H1 (cell line): ENCODE results near the gene B3GNT2. TPM values are rescaled to one million over a fixed set of nuclear protein-coding genes. Genes with fewer than 3 reads are reported as not detected.

Experiments used
- CTCF ChIA-PET: fragments of 300-600 bp; sonication (Branson Sonifier 250); formaldehyde crosslinking; loops from one replicate; lab custom pipeline; 2021; ENCODE audit not compliant: partially characterized antibody; lab: Charles Lee
- POLR2A ChIA-PET: fragments of 300-600 bp; sonication (Branson Sonifier 250); formaldehyde crosslinking; loops from one replicate; lab custom pipeline; 2021; ENCODE audit warnings: inconsistent platforms; ENCODE audit not compliant: partially characterized antibody; lab: Charles Lee
- DNase-seq, 2 experiments: peaks; one replicate each; pipeline versions ENCODE4 v3.0.0 to v3.0.0-alpha.2; 2010 to 2022; ENCODE audit warnings: low spot score in 2 of 2, low read depth in 1 of 2, mixed read lengths in 1 of 2
- FAIRE-seq: peaks from 2 replicates; lab custom pipeline; 2011; peaks lifted over from hg19 to GRCh38; lab: Jason Lieb, UNC
- H2AFZ ChIP-seq: 2 replicates; pipeline ENCODE4 v1.8.1; 2012; ENCODE audit warnings: low read length, inconsistent platforms
- H2AK5ac ChIP-seq: 2 replicates; pipeline ENCODE4 v1.6.1; 2013; ENCODE audit warnings: low read depth, low read length
- H2BK120ac ChIP-seq: replicated peaks from 2 replicates; pipeline ENCODE3; 2013; ENCODE audit warnings: low read depth, low read length, inconsistent platforms
- H2BK12ac ChIP-seq: 2 replicates; pipeline ENCODE4 v1.6.1; 2013; ENCODE audit warnings: low read depth, low read length
- H2BK15ac ChIP-seq: 2 replicates; pipeline ENCODE4 v1.6.1; 2013; ENCODE audit warnings: low read length
- H2BK20ac ChIP-seq: 2 replicates; pipeline ENCODE4 v1.6.1; 2013; ENCODE audit warnings: low read length
- H2BK5ac ChIP-seq: 2 replicates; pipeline ENCODE4 v1.6.1; 2013; ENCODE audit warnings: low read depth, low read length
- H3K14ac ChIP-seq: 2 replicates; pipeline ENCODE4 v1.6.1; 2013; ENCODE audit warnings: inconsistent platforms; ENCODE audit not compliant: insufficient read length
- H3K18ac ChIP-seq: 2 replicates; pipeline ENCODE4 v1.6.1; 2013; ENCODE audit warnings: low read length; ENCODE audit errors: extremely low read depth
- H3K23ac ChIP-seq: 2 replicates; pipeline ENCODE4 v1.6.1; 2013; ENCODE audit warnings: inconsistent platforms; ENCODE audit not compliant: insufficient read length
- H3K23me2 ChIP-seq: 2 replicates; pipeline ENCODE4 v1.6.1; 2013; ENCODE audit warnings: low read depth, low read length
- H3K27ac ChIP-seq: 2 replicates; pipeline ENCODE4 v1.6.1; 2011; ENCODE audit warnings: low read depth, low read length, inconsistent platforms
- H3K27me3 ChIP-seq, 4 experiments: replicated peaks in 1 of 4; 1 replicate in 1 of 4; 2 replicates in 3 of 4; pipeline versions ENCODE4 v1.6.1 to v1.8.1; 2011 to 2013; ENCODE audit warnings: low read length in 3 of 4, mild to moderate bottlenecking in 3 of 4, inconsistent platforms in 2 of 4, mixed read lengths in 2 of 4, moderate library complexity in 1 of 4; ENCODE audit not compliant: control insufficient read depth in 3 of 4, insufficient read depth in 3 of 4; ENCODE audit errors: extremely low read depth in 1 of 4
- H3K36me3 ChIP-seq, 4 experiments: 2 replicates each; pipeline versions ENCODE4 v1.6.1 to v1.8.1; 2011 to 2013; ENCODE audit warnings: mild to moderate bottlenecking in 4 of 4, low read length in 3 of 4, moderate library complexity in 2 of 4, control low read depth in 1 of 4, inconsistent platforms in 1 of 4; ENCODE audit not compliant: insufficient read depth in 4 of 4, control insufficient read depth in 2 of 4
- H3K4ac ChIP-seq: replicated peaks from 2 replicates; pipeline ENCODE3; 2013; ENCODE audit warnings: low read length, low read depth, mixed read lengths, inconsistent platforms; ENCODE audit not compliant: insufficient read length
- H3K4me1 ChIP-seq, 4 experiments: replicated peaks in 1 of 4; 1 replicate in 1 of 4; 2 replicates in 3 of 4; pipeline versions ENCODE4 v1.6.1 to v1.8.1; 2011 to 2013; ENCODE audit warnings: low read length in 3 of 4, inconsistent platforms in 2 of 4, mixed read lengths in 1 of 4; ENCODE audit not compliant: insufficient read depth in 4 of 4, control insufficient read depth in 3 of 4
- H3K4me2 ChIP-seq, 2 experiments: 2 replicates each; pipeline versions ENCODE4 v1.6.1 to v1.8.1; 2011 to 2013; ENCODE audit warnings: low read depth in 2 of 2, low read length in 2 of 2, control low read depth in 1 of 2, inconsistent platforms in 1 of 2, mild to moderate bottlenecking in 1 of 2; ENCODE audit not compliant: insufficient read depth in 1 of 2
- H3K4me3 ChIP-seq, 4 experiments: fragments of 200-600, 300-600 bp in 1 of 4; sonication (generic), shearing (Covaris generic), sonication (Bioruptor Twin) in 1 of 4; 2 replicates each; pipeline versions ENCODE4 v1.5.1 to v1.8.1; 2011 to 2016; ENCODE audit warnings: low read length in 4 of 4, low read depth in 3 of 4, control low read depth in 2 of 4, inconsistent platforms in 2 of 4, mild to moderate bottlenecking in 2 of 4, mixed read lengths in 1 of 4, moderate library complexity in 1 of 4; ENCODE audit not compliant: insufficient read depth in 2 of 4; ENCODE audit errors: extremely low read depth in 1 of 4
- H3K56ac ChIP-seq: replicated peaks from 2 replicates; pipeline ENCODE3; 2013; ENCODE audit warnings: low read depth, mild to moderate bottlenecking, mixed read lengths, low read length, inconsistent platforms; ENCODE audit not compliant: insufficient read length
- H3K79me1 ChIP-seq: 2 replicates; pipeline ENCODE4 v1.6.1; 2013; ENCODE audit warnings: low read depth, low read length, control low read depth
- H3K79me2 ChIP-seq, 2 experiments: 2 replicates each; pipeline versions ENCODE4 v1.6.1 to v1.8.1; 2012 to 2013; ENCODE audit warnings: low read length in 2 of 2, mild to moderate bottlenecking in 2 of 2, inconsistent platforms in 1 of 2; ENCODE audit not compliant: insufficient read depth in 2 of 2, control insufficient read depth in 1 of 2
- H3K9ac ChIP-seq, 4 experiments: replicated peaks in 1 of 4; 1 replicate in 1 of 4; 2 replicates in 3 of 4; pipeline versions ENCODE4 v1.6.1 to v1.8.1; 2011 to 2013; ENCODE audit warnings: low read depth in 3 of 4, low read length in 3 of 4, control low read depth in 2 of 4, mild to moderate bottlenecking in 2 of 4, moderate library complexity in 2 of 4, inconsistent platforms in 1 of 4; ENCODE audit errors: extremely low read depth in 1 of 4
- H3K9me3 ChIP-seq, 2 experiments: 2 replicates each; pipeline versions ENCODE4 v1.6.1 to v1.8.1; 2012 to 2013; ENCODE audit warnings: mild to moderate bottlenecking in 2 of 2, moderate library complexity in 2 of 2, control low read depth in 1 of 2, inconsistent platforms in 1 of 2, low read depth in 1 of 2, low read length in 1 of 2, mixed read lengths in 1 of 2; ENCODE audit not compliant: insufficient read depth in 2 of 2
- H4K20me1 ChIP-seq, 2 experiments: replicated peaks in 1 of 2; 2 replicates each; pipeline versions ENCODE3 to v1.8.1; 2011 to 2013; ENCODE audit warnings: inconsistent platforms in 2 of 2, low read length in 2 of 2, mild to moderate bottlenecking in 1 of 2; ENCODE audit not compliant: insufficient read depth in 2 of 2, control insufficient read depth in 1 of 2
- H4K5ac ChIP-seq: 2 replicates; pipeline ENCODE4 v1.6.1; 2013; ENCODE audit warnings: low read length, low read depth, mixed read lengths, inconsistent platforms; ENCODE audit not compliant: insufficient read length
- H4K8ac ChIP-seq: 2 replicates; pipeline ENCODE4 v1.8.0; 2013; ENCODE audit warnings: mild to moderate bottlenecking, moderate library complexity, low read length, inconsistent platforms; ENCODE audit not compliant: insufficient read depth; ENCODE audit errors: extremely low read depth
- H4K91ac ChIP-seq: replicated peaks from 2 replicates; pipeline ENCODE3; 2013; ENCODE audit warnings: low read length, mixed read lengths, inconsistent platforms; ENCODE audit not compliant: insufficient read length
- CBX5 ChIP-seq: fragments of 300-800, 300-1000 bp; sonication (generic); IDR thresholded peaks from 2 replicates; pipeline ENCODE4 v1.7.1; 2016; ENCODE audit warnings: antibody characterized with exemption, low read length, low read depth
- CEBPB ChIP-seq: IDR thresholded peaks from 2 replicates; pipeline ENCODE4 v1.6.1; 2012; ENCODE audit warnings: low read depth, low read length
- EP300 ChIP-seq, 2 experiments: IDR thresholded peaks; 1 replicate in 1 of 2; 2 replicates in 1 of 2; pipeline ENCODE4 v1.6.1; 2011 to 2012; ENCODE audit warnings: low read depth in 2 of 2, low read length in 2 of 2, mild to moderate bottlenecking in 2 of 2, borderline replicate concordance in 1 of 2, inconsistent platforms in 1 of 2, moderate library complexity in 1 of 2
- PHF8 ChIP-seq: fragments of 200-600 bp; sonication (generic); conservative IDR thresholded peaks from 2 replicates; pipeline ENCODE4 v1.7.1; 2012; ENCODE audit warnings: low read depth, mild to moderate bottlenecking, inconsistent platforms, low read length, moderate library complexity
- RAD21 ChIP-seq, 2 experiments: IDR thresholded peaks in 1 of 2; conservative IDR thresholded peaks in 1 of 2; 2 replicates each; pipeline ENCODE4 v1.6.1; 2011; ENCODE audit warnings: low read depth in 2 of 2, low read length in 2 of 2, improper control_type of control experiment in 1 of 2, inconsistent platforms in 1 of 2, mild to moderate bottlenecking in 1 of 2, moderate library complexity in 1 of 2
- RFX5 ChIP-seq: IDR thresholded peaks from 2 replicates; pipeline ENCODE4 v1.6.1; 2011; ENCODE audit warnings: low read depth, low read length, improper control_type of control experiment, borderline replicate concordance
- USF2 ChIP-seq: IDR thresholded peaks from 2 replicates; pipeline ENCODE4 v1.6.1; 2011; ENCODE audit warnings: low read length, improper control_type of control experiment
- YY1 ChIP-seq: IDR thresholded peaks from 2 replicates; pipeline ENCODE4 v1.6.1; 2011; ENCODE audit warnings: low read depth, mild to moderate bottlenecking, low read length
- WGBS, 2 experiments: shearing (Covaris generic) in 1 of 2; methylation state at CpG; one replicate each; pipeline versions ENCODE4 v1.1.6 to v1.1.7; 2013 to 2015; ENCODE audit warnings: low lambda C conversion rate in 2 of 2, mixed read lengths in 2 of 2, inconsistent platforms in 1 of 2, low coverage in 1 of 2, missing lambda C conversion rate in 1 of 2; ENCODE audit not compliant: insufficient replicate concordance in 2 of 2, insufficient coverage in 1 of 2, insufficient read length in 1 of 2; ENCODE audit errors: extremely low coverage in 1 of 2, missing lambda C conversion rate in 1 of 2; 5-methylcytosine and 5-hydroxymethylcytosine counted together
- polyA plus RNA-seq, 7 experiments: library from polyadenylated mRNA; depleted of rRNA in 3 of 7; stranded (reverse) in 5 of 7; unstranded in 2 of 7; fragments of >200 nt in 5 of 7; fragments of 200-250 nt in 2 of 7; gene quantifications; 1 replicate in 5 of 7; 2 replicates in 1 of 7; 4 replicates in 1 of 7; pipeline versions ENCODE4 v1.2.1 to v1.2.3, GENCODE V29; 2011 to 2013; ENCODE audit warnings: missing spikeins in 2 of 7, mixed read lengths in 2 of 7
- total RNA-seq: library from RNA; stranded (reverse); fragmentation: NEBNext Ultra II Directional; extraction: Animal tissue kit (Norgen Biotek cat#: 25700); gene quantifications from 2 replicates; pipeline ENCODE4 v1.2.1, GENCODE V29; 2021

The B3GNT2 gene
- total and polyA plus RNA-seq, 2 of the 8 experiments (the other 6 are each of a cell fraction or from before 2014, with no cell fraction given), result 20.1 to 40.8 TPM

GRCh38 chr2:62202019-62202722, 6.3 kb downstream of the B3GNT2 start:
- Histone ChIP-seq H3K14ac (no peak overlapping the region), H4K91ac (no peak overlapping the region), H3K36me3 (no peaks in the 10 kb centered on the region), H3K79me1 (peaks cover 12% of the 10 kb centered on the region), H3K18ac (0 out of 2 replicates have a peak overlapping the region, but pooled peaks have one; percentile 1), H2BK120ac (no peak overlapping the region), H3K27me3 (no peaks in the 10 kb centered on the region), H2BK12ac (no peak overlapping the region), H3K4me2 (peak overlapping the region in 1 of 2 experiments; percentile 32; a peak in 2 of 4 replicates), H3K79me2 (peaks cover 88 to 100% of the 10 kb centered on the region in 2 experiments), H3K9me3 (no peaks in the 10 kb centered on the region), H4K8ac (no peak overlapping the region), H2AK5ac (0 out of 2 replicates have a peak overlapping the region, but pooled peaks have one; percentile 6), H3K23me2 (no peaks in the 10 kb centered on the region), H3K4ac (no peak overlapping the region), H4K20me1 (peaks cover 48 to 53% of the 10 kb centered on the region in 2 experiments), H2BK15ac (no peak overlapping the region), H3K9ac (no peak overlapping the region), H3K23ac (peak overlapping the region; percentile 56), H2AFZ (no peak overlapping the region), H3K4me1 (peaks cover 1 to 24% (median 19%) of the 10 kb centered on the region in 4 experiments), H2BK5ac (peak overlapping the region; percentile 7; the same call in 1 of the 2 replicates), H2BK20ac (no peak overlapping the region), H3K4me3 (no peak overlapping the region; a peak in 1 of 8 replicates), H4K5ac (peak overlapping the region; percentile 39), H3K27ac (no peak overlapping the region; the same call in 1 of the 2 replicates), H3K56ac (no peak overlapping the region)
- no peak for FAIRE-seq
- TF ChIP-seq EP300 (IDR thresholded peaks at IDR 0.05; ENCODE audit: borderline replicate concordance in 1 of 2, low read depth in 2 of 2, low read length in 2 of 2) (no peak), YY1 (no peak), RFX5 (no peak), CEBPB (peak; percentile 63; the same call in 1 of the 2 replicates), PHF8 (no peak), RAD21 (IDR thresholded peaks at IDR 0.05 in 1 of 2, conservative IDR thresholded peaks at IDR 0.05 in 1 of 2; ENCODE audit: low read depth in 2 of 2, low read length in 2 of 2) (no peak), USF2 (no peak), CBX5 (no peak)
- no peak for DNase-seq
- CTCF ChIA-PET, result no interaction called here
- WGBS, 2 experiments, result 86% methylated on average over 9 of the region's 9 CpGs; no CpG with 5 or more reads in 1 of the 2 experiments
- POLR2A ChIA-PET, result no interaction called here
